Stomach (tissue), 4 donors: ENCODE measurements around the gene SPTSSB.

Experiments
- CTCF ChIP-seq, 7 experiments: fragments of 450-650 bp in 4 of 7; fragments of 200-600 bp in 3 of 7; sonication (generic) in 3 of 7; IDR thresholded peaks; one replicate each; pipeline ENCODE4 v1.5.1; 2016 to 2019; ENCODE audit warnings: antibody characterized with exemption in 7 of 7, control low read depth in 2 of 7, mild to moderate bottlenecking in 1 of 7
- POLR2A ChIP-seq, 4 donors: fragments of 450-650 bp; IDR thresholded peaks; one replicate each; pipeline ENCODE4 v1.6.1; 2016; ENCODE audit warnings: antibody characterized with exemption in 4 of 4, control low read depth in 2 of 4, mild to moderate bottlenecking in 1 of 4, moderate library complexity in 1 of 4
- POLR2AphosphoS5 ChIP-seq, 3 donors: sonication (generic); formaldehyde crosslinking; IDR thresholded peaks; one replicate each; pipeline ENCODE4 v1.6.1; 2016; ENCODE audit warnings: antibody characterized with exemption in 3 of 3

GRCh38 chr3:161395115-161396012, 24.0 kb upstream of the SPTSSB start:
- TF ChIP-seq POLR2AphosphoS5 (IDR thresholded peaks at IDR 0.05) (no peak), CTCF (IDR thresholded peaks at IDR 0.05) (no peak), POLR2A (IDR thresholded peaks at IDR 0.05) (no peak)
